CD4-positive, CD25-positive, alpha-beta regulatory T cell (primary cell): ENCODE data around the gene CEMIP2. TPM values are rescaled to one million over a fixed set of nuclear protein-coding genes. Genes with fewer than 3 reads are reported as not detected.
A peak's percentile ranks its signal among the peaks of the same experiment; 100 is the strongest.

Source experiments
- ATAC-seq, 2 donors: fragments of 150-1000 bp; cut with Tn5 transposase; one replicate each; pipeline ENCODE4 v1.10.0; 2021; ENCODE audit warnings: low read depth in 2 of 2, moderate number of reproducible peaks in 2 of 2, moderate library complexity in 1 of 2
- DNase-seq, 3 donors: peaks; one replicate each; pipeline versions ENCODE4 v3.0.0 to v3.0.0-alpha.2; 2012 to 2022; ENCODE audit warnings: mixed read lengths in 1 of 3
- H3K27ac ChIP-seq: one replicate; pipeline ENCODE4 v1.7.0; 2013; ENCODE audit warnings: mild to moderate bottlenecking, low read length; ENCODE audit not compliant: insufficient read depth, poor library complexity, severe bottlenecking
- H3K27me3 ChIP-seq: one replicate; pipeline ENCODE4 v1.7.0; 2013; ENCODE audit warnings: low read length; ENCODE audit not compliant: control insufficient read depth, insufficient read depth
- H3K36me3 ChIP-seq: one replicate; pipeline ENCODE4 v1.7.0; 2013; ENCODE audit warnings: mild to moderate bottlenecking, low read length, moderate library complexity; ENCODE audit not compliant: control insufficient read depth, insufficient read depth
- H3K4me1 ChIP-seq: 2 replicates; pipeline ENCODE4 v1.7.0; 2013; ENCODE audit warnings: mild to moderate bottlenecking, low read length; ENCODE audit not compliant: insufficient read depth, control insufficient read depth, poor library complexity, severe bottlenecking
- H3K4me3 ChIP-seq: one replicate; pipeline ENCODE4 v1.7.0; 2013; ENCODE audit warnings: low read depth, mild to moderate bottlenecking, low read length, moderate library complexity
- H3K9me3 ChIP-seq, 2 experiments: 1 replicate in 1 of 2; 2 replicates in 1 of 2; pipeline ENCODE4 v1.7.0; 2013; ENCODE audit warnings: low read length in 2 of 2, mild to moderate bottlenecking in 1 of 2, moderate library complexity in 1 of 2; ENCODE audit not compliant: control insufficient read depth in 2 of 2
- H3K27ac Mint-ChIP-seq, 3 donors: one replicate each; pipeline ENCODE4 v1.8.0; 2020 to 2022; ENCODE audit warnings: mild to moderate bottlenecking in 3 of 3, mixed read lengths in 3 of 3, moderate library complexity in 2 of 3
- H3K27me3 Mint-ChIP-seq: one replicate; pipeline ENCODE4 v1.8.0; 2022; ENCODE audit warnings: mild to moderate bottlenecking, mixed read lengths
- H3K36me3 Mint-ChIP-seq: one replicate; pipeline ENCODE4 v1.8.0; 2020; ENCODE audit warnings: mixed read lengths
- H3K4me1 Mint-ChIP-seq, 4 donors: one replicate each; pipeline ENCODE4 v1.8.0; 2020 to 2022; ENCODE audit warnings: mixed read lengths in 4 of 4, mild to moderate bottlenecking in 1 of 4
- H3K4me3 Mint-ChIP-seq, 4 donors: one replicate each; pipeline ENCODE4 v1.8.0; 2020 to 2022; ENCODE audit warnings: mild to moderate bottlenecking in 4 of 4, mixed read lengths in 4 of 4, moderate library complexity in 3 of 4
- H3K9me3 Mint-ChIP-seq, 7 donors: one replicate each; pipeline ENCODE4 v1.8.0; 2020 to 2022; ENCODE audit warnings: mixed read lengths in 7 of 7, mild to moderate bottlenecking in 3 of 7, moderate library complexity in 2 of 7
- polyA plus RNA-seq, 4 donors: library from polyadenylated mRNA; unstranded; fragments of 300-500 nt; fragmentation: Illumina TruSeq; gene quantifications; one replicate each; pipeline ENCODE4 v1.2.3, GENCODE V29; 2021
- total RNA-seq: library from RNA; stranded (reverse); gene quantifications from one replicate; pipeline ENCODE4 v1.2.3, GENCODE V29; 2022

The CEMIP2 gene
- total and polyA plus RNA-seq, 5 donors from 2014 or later, result 25.8 to 407 (median 28.4) TPM

GRCh38 chr9:71756753-71757152 is 11.6 kb downstream of the CEMIP2 start:
- ATAC-seq, result no peak
- Mint-ChIP-seq H3K4me3 (peak overlapping the region; percentile 33 to 76 (median 46)), H3K9me3 (no peaks in the 10 kb centered on the region), H3K36me3 (peaks cover 12% of the 10 kb centered on the region), H3K27ac (peak overlapping the region in 2 of 3 donors; percentile 10 to 66), H3K4me1 (peaks cover 46 to 90% (median 73%) of the 10 kb centered on the region in 4 donors), H3K27me3 (no peaks in the 10 kb centered on the region)
- no peaks in the 10 kb centered on the region for H3K9me3 ChIP-seq
- H3K27ac ChIP-seq, result no peak overlapping the region
- H3K4me1 ChIP-seq, result peaks cover 72% of the 10 kb centered on the region
- no peaks in the 10 kb centered on the region for H3K27me3 ChIP-seq
- peak overlapping the region; percentile 45 for H3K4me3 ChIP-seq
- no peaks in the 10 kb centered on the region for H3K36me3 ChIP-seq
- no peak for DNase-seq

- peaks cover 50 to 87% (median 70%) of the 10 kb centered on the region in 4 donors for H3K4me1 Mint-ChIP-seq
- no peaks in the 10 kb centered on the region for H3K27me3 ChIP-seq
- H3K4me3 Mint-ChIP-seq, result peak overlapping the region in 1 of 4 donors; percentile 17
- DNase-seq (no peak), ATAC-seq (no peak)
- H3K27ac Mint-ChIP-seq, result no peak overlapping the region
- H3K36me3 Mint-ChIP-seq, result peaks cover 12% of the 10 kb centered on the region
- no peaks in the 10 kb centered on the region for H3K27me3 Mint-ChIP-seq
- no peak overlapping the region for H3K27ac ChIP-seq
- H3K4me1 ChIP-seq, result peaks cover 66% of the 10 kb centered on the region
- no peaks in the 10 kb centered on the region for H3K9me3 Mint-ChIP-seq
- no peaks in the 10 kb centered on the region for H3K36me3 ChIP-seq
- no peak overlapping the region for H3K4me3 ChIP-seq
- no peaks in the 10 kb centered on the region for H3K9me3 ChIP-seq
Measured at GRCh38 chr9:71755869-71756268, 12.4 kb downstream of the CEMIP2 start.

- H3K4me1 Mint-ChIP-seq, result peaks cover 44 to 84% (median 66%) of the 10 kb centered on the region in 4 donors
- H3K27me3 Mint-ChIP-seq, result no peaks in the 10 kb centered on the region
- H3K4me3 Mint-ChIP-seq, result peak overlapping the region in 1 of 4 donors; percentile 46
- H3K9me3 Mint-ChIP-seq, result no peaks in the 10 kb centered on the region
- Histone ChIP-seq H3K27me3 (no peaks in the 10 kb centered on the region), H3K36me3 (peaks cover under 1% of the 10 kb centered on the region), H3K27ac (no peak overlapping the region), H3K4me3 (no peak overlapping the region), H3K4me1 (peaks cover 60% of the 10 kb centered on the region), H3K9me3 (no peaks in the 10 kb centered on the region)
- no peak for ATAC-seq
- no peak overlapping the region for H3K27ac Mint-ChIP-seq
- DNase-seq, result no peak
- peaks cover 8% of the 10 kb centered on the region for H3K36me3 Mint-ChIP-seq
Measured at GRCh38 chr9:71755230-71755629, 13.1 kb downstream of the CEMIP2 start.

GRCh38 chr9:71754151-71754550 is 14.2 kb downstream of the CEMIP2 start:
- H3K27me3 Mint-ChIP-seq, result no peaks in the 10 kb centered on the region
- H3K27ac Mint-ChIP-seq, result no peak overlapping the region
- ATAC-seq (no peak), DNase-seq (no peak)
- no peak overlapping the region for H3K4me3 Mint-ChIP-seq
- Histone ChIP-seq H3K9me3 (no peaks in the 10 kb centered on the region), H3K27ac (no peak overlapping the region), H3K4me1 (peaks cover 53% of the 10 kb centered on the region), H3K36me3 (peaks cover 10% of the 10 kb centered on the region), H3K4me3 (no peak overlapping the region), H3K27me3 (no peaks in the 10 kb centered on the region)
- peaks cover 13% of the 10 kb centered on the region for H3K36me3 Mint-ChIP-seq
- H3K4me1 Mint-ChIP-seq, result peaks cover 43 to 81% (median 66%) of the 10 kb centered on the region in 4 donors
- H3K9me3 Mint-ChIP-seq, result no peaks in the 10 kb centered on the region

GRCh38 chr9:71752928-71753327 is 15.4 kb downstream of the CEMIP2 start:
- peaks cover 20% of the 10 kb centered on the region for H3K36me3 Mint-ChIP-seq
- no peaks in the 10 kb centered on the region for H3K27me3 Mint-ChIP-seq
- Histone ChIP-seq H3K4me3 (no peak overlapping the region), H3K4me1 (peaks cover 41% of the 10 kb centered on the region), H3K27ac (no peak overlapping the region), H3K36me3 (peaks cover 22% of the 10 kb centered on the region), H3K9me3 (no peaks in the 10 kb centered on the region), H3K27me3 (no peaks in the 10 kb centered on the region)
- no peak for ATAC-seq
- DNase-seq, result no peak
- no peaks in the 10 kb centered on the region for H3K9me3 Mint-ChIP-seq
- peak overlapping the region in 2 of 4 donors; percentile 31 to 44 for H3K4me3 Mint-ChIP-seq
- H3K27ac Mint-ChIP-seq, result peak overlapping the region in 1 of 3 donors; percentile 17
- peaks cover 42 to 77% (median 62%) of the 10 kb centered on the region in 4 donors for H3K4me1 Mint-ChIP-seq

- H3K27me3 Mint-ChIP-seq, result no peaks in the 10 kb centered on the region
Measured at GRCh38 chr9:71752352-71752751, 16.0 kb downstream of the CEMIP2 start.

GRCh38 chr9:71748280-71748743 is 20.0 kb downstream of the CEMIP2 start:
- Mint-ChIP-seq H3K4me3 (no peak overlapping the region), H3K9me3 (no peaks in the 10 kb centered on the region), H3K36me3 (peaks cover 49% of the 10 kb centered on the region), H3K4me1 (peaks cover 44 to 60% (median 49%) of the 10 kb centered on the region in 4 donors), H3K27ac (peak overlapping the region in 1 of 3 donors; percentile 0), H3K27me3 (no peaks in the 10 kb centered on the region)
- H3K36me3 ChIP-seq, result peaks cover 67% of the 10 kb centered on the region
- DNase-seq, result no peak
- H3K4me3 ChIP-seq, result no peak overlapping the region
- H3K4me1 ChIP-seq, result peaks cover 10% of the 10 kb centered on the region
- no peak for ATAC-seq
- no peaks in the 10 kb centered on the region for H3K9me3 ChIP-seq
- H3K27ac ChIP-seq, result peak overlapping the region; percentile 8
- no peaks in the 10 kb centered on the region for H3K27me3 ChIP-seq

More at GRCh38 chr9:71752352-71752751, 16.0 kb downstream of the CEMIP2 start:
- H3K36me3 ChIP-seq, result peaks cover 28% of the 10 kb centered on the region
- peaks cover 26% of the 10 kb centered on the region for H3K36me3 Mint-ChIP-seq
- H3K4me1 Mint-ChIP-seq, result peaks cover 45 to 75% (median 61%) of the 10 kb centered on the region in 4 donors
- peak overlapping the region in 2 of 4 donors; percentile 31 to 44 for H3K4me3 Mint-ChIP-seq
- H3K27me3 ChIP-seq, result no peaks in the 10 kb centered on the region
- H3K27ac ChIP-seq, result peak overlapping the region; percentile 29
- peaks cover 35% of the 10 kb centered on the region for H3K4me1 ChIP-seq
- peak overlapping the region in 1 of 3 donors; percentile 8 for H3K27ac Mint-ChIP-seq
- no peaks in the 10 kb centered on the region for H3K9me3 ChIP-seq
- H3K4me3 ChIP-seq, result no peak overlapping the region
- H3K9me3 Mint-ChIP-seq, result no peaks in the 10 kb centered on the region
- DNase-seq, result no peak
- no peak for ATAC-seq

- peak overlapping the region; percentile 8 for H3K27ac ChIP-seq
Measured at GRCh38 chr9:71747576-71747975, 20.7 kb downstream of the CEMIP2 start.

More at GRCh38 chr9:71747576-71747975, 20.7 kb downstream of the CEMIP2 start:
- DNase-seq (no peak), ATAC-seq (no peak)
- Histone ChIP-seq H3K9me3 (no peaks in the 10 kb centered on the region), H3K36me3 (peaks cover 73% of the 10 kb centered on the region), H3K4me1 (peaks cover 5% of the 10 kb centered on the region), H3K4me3 (no peak overlapping the region), H3K27me3 (no peaks in the 10 kb centered on the region)
- Mint-ChIP-seq H3K27me3 (no peaks in the 10 kb centered on the region), H3K36me3 (peaks cover 45% of the 10 kb centered on the region), H3K9me3 (no peaks in the 10 kb centered on the region), H3K4me1 (peaks cover 38 to 56% (median 47%) of the 10 kb centered on the region in 4 donors), H3K27ac (no peak overlapping the region), H3K4me3 (peak overlapping the region in 1 of 4 donors; percentile 12)
